Activated T-cell treated with anti-CD3 and anti-CD28 coated beads for 1 hour (primary cell): ENCODE data around the gene CCDC144A.
"Not testable (repeated sequence)": the region's sequence is repeated elsewhere in the genome, so short reads cannot be mapped to it uniquely, and the experiment has no call there.

Source experiments
- DNase-seq: peaks from one replicate; pipeline ENCODE4 v3.0.0-alpha.2; 2020; ENCODE audit warnings: low read depth

CCDC144A gene, protein sequence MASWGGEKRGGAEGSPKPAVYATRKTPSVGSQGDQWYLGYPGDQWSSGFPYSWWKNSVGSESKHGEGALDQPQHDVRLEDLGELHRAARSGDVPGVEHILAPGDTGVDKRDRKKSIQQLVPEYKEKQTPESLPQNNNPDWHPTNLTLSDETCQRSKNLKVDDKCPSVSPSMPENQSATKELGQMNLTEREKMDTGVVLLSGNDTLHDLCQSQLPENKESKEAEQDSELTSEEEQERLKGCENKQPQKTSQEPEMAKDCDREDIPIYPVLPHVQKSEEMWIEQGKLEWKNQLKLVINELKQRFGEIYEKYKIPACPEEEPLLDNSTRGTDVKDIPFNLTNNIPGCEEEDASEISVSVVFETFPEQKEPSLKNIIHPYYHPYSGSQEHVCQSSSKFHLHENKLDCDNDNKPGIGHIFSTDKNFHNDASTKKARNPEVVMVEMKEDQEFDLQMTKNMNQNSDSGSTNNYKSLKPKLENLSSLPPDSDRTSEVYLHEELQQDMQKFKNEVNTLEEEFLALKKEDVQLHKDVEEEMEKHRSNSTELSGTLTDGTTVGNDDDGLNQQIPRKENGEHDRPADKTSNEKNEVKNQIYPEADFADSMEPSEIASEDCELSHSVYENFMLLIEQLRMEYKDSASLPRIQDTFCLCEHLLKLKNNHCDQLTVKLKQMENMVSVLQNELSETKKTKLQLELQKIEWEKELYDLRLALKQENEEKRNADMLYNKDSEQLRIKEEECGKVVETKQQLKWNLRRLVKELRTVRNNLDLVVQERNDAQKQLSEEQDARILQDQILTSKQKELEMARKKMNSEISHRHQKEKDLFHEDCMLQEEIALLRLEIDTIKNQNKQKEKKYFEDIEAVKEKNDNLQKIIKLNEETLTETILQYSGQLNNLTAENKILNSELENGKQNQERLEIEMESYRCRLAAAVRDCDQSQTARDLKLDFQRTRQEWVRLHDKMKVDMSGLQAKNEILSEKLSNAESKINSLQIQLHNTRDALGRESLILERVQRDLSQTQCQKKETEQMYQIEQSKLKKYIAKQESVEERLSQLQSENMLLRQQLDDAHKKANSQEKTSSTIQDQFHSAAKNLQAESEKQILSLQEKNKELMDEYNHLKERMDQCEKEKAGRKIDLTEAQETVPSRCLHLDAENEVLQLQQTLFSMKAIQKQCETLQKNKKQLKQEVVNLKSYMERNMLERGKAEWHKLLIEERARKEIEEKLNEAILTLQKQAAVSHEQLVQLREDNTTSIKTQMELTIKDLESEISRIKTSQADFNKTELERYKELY (N-terminal part only)

DNA sequence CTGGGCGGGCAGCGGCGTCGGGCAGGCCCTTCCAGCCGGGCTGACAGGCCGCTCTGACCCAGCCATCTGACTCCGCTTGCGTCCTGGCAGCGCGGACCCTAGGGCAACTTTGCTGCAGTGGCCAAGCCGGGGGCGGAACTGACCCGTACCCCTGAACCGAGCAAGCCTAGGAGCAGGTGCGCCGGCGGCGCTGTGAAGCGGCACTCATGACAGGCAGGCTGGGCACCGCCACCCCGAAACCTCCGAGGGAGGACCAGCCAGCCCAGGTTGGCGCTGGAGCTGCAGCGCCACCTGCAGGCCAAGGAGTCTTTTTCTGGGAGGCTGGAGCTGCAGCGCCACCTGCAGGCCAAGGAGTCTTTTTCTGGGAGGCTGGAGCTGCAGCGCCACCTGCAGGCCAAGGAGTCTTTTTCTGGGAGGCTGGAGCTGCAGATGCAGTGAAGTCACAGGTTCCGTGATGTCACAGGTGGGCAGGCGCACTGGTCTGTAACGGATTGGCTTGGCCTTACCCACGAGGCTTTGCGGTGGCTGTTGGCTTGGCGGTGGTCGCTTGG lies at the start of gene CCDC144A:
CCDC144A (plus strand) TSS at position 511 of the 551 bp plus-strand sequence. CDS start 160 bp downstream, outside the sequence.
- peak; percentile 14 for DNase-seq

DNA sequence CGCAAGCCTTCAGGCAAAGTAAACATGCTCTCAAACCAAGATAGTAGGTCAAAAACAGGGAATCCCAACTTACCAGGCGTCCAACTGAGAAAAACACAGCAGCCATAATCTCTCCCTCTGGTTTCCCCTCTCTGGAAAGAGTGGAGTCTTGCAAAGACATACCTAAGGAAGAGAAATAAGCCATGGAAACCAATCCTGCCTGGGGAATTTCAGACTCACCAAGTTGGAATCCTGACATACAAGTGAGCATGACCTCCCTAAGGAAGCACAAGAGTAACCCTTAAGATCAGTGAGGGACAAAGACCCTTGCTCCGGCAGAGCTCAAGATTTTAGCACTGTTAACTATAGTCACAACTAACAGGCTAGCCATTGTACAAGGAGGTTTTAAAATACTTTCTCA lies 40.5 kb upstream of the CCDC144A start:
- DNase-seq = no peak

DNA sequence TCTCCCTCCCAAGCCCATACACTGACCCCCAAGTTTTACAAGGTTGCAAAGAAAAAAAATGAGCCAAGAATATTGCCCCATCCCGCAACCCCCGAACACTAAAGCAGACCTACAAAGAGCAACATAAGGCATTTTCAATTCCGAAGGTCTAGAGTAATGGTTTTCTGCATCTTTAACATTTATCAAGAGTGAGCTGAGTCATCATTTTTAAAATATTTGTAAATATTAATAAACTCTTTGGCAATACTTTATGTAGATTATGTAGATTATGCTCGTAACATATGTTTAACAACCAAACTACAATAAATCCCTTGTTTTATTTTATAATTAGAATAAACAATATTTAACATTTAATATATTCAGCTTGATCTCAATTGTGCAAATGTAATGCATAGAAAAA lies 37.8 kb upstream of the CCDC144A start:
- DNase-seq = no peak

DNA sequence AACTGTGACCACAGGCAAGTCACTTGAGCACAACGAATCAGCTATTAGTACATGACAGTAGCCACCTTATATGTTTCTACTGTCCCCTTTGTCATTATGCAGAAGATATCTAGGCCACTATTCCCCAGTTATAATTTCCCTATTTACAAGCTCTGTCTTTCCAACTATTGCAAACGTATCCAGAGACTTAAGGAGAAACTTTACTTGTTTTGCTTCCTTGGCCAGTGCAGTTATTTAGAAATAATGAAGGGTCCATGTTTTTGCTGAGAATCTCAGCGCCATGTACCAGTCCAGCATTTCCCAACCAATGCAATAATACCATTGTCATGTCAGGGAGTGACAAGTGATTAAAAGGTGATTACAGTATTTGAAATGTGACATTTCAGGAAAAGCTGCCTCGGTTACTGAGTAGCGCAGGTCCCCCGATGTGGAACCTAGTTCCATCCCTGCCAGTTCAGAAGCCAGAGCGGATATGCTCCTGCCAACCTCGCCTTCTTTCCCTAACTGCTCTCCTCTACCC lies 37.1 kb upstream of the CCDC144A start:
- no peak for DNase-seq

DNA sequence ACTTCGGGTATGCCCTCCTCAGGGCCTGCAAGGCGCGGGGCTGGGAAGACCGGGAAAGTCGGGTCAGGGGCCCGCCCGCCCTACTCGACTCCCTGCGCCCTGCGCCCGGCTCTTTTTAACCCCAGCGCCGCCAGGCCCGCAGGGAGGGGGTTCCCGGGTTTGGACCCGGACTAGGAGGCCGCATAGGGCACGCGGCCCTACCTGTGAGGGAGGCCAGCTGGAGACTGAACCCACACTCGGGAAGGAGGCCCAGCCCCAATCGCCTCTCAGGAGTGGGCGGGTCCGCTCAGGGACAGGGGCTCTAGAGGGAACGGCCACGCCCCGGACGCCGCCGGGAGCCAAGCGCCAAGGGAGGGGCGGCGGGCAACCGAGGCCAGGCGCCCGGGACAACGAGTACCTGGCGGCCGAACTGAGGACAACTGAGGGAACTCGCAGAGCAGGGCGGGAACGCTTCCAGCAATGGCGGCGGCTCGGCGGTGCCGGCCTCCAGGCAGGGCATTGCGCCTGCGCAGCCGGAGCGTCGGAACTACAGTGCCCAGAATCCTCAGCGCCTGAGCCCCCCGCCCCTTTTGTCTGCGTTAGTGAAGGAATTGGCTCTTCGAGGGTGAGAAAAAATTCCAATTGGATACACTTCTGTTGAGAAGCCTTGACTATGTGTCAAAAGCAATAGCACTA lies 36.5 kb upstream of the CCDC144A start, which contains the start of gene ZNF624:
ZNF624 (minus strand) TSS at position 484 of the 675 bp plus-strand sequence.
- DNase-seq = peak; percentile 79

DNA sequence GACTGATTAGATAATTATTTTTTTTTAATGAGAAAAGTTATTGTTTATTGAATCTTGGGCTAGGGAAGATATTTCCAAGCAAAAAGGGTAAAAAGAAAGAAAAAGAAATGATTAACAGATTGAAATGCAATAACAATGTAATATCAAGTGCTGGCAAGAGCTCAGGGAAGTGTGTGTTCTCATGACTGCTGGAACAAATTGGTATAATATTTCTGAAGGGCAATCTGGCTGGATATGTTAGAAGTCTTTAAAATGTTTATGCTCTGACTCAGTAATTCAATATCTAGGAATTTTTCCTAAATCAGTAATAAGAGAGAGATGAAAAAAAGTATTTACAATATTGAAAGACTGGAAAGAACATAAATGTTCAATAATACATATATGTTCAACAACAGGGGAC lies 28.8 kb upstream of the CCDC144A start:
- no peak for DNase-seq

DNA sequence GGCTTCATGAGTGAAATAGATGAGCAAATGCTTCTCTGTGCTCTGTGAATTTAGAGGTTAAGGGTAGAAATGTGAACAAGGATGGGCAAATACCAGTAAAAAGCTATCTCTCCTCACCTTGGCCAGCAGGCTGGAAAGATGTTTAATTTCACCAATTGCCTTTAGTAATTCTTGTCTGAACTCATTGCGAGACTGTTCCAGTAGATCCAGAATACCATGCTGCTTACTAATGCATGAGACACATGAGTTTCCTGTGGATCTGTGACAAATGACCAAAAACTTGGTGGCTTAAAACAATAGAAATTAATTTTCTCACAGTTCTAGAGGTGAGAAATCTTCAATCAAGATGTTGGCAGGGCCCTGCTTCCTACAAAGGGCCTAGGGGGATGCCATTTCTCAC lies 27.1 kb upstream of the CCDC144A start:
- DNase-seq = no peak

DNA sequence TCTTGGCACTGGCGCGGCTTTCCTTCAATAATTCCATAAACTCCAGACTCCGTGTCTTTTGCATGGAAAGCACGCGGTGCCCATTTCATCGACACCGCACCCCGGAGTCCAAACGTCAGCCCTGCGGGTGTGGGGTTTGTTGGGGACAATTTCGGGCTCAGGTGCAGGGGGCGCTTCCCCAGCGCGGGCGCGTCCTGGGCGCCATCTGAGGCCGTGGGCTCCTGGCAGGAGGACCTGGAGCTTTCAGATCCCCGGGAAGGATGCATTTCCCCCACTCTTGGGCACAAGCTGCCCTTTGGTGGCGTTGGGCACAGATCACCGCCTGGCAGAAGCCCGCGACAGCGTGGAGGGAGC lies 23.5 kb upstream of the CCDC144A start:
- not testable (repeated sequence) for DNase-seq

DNA sequence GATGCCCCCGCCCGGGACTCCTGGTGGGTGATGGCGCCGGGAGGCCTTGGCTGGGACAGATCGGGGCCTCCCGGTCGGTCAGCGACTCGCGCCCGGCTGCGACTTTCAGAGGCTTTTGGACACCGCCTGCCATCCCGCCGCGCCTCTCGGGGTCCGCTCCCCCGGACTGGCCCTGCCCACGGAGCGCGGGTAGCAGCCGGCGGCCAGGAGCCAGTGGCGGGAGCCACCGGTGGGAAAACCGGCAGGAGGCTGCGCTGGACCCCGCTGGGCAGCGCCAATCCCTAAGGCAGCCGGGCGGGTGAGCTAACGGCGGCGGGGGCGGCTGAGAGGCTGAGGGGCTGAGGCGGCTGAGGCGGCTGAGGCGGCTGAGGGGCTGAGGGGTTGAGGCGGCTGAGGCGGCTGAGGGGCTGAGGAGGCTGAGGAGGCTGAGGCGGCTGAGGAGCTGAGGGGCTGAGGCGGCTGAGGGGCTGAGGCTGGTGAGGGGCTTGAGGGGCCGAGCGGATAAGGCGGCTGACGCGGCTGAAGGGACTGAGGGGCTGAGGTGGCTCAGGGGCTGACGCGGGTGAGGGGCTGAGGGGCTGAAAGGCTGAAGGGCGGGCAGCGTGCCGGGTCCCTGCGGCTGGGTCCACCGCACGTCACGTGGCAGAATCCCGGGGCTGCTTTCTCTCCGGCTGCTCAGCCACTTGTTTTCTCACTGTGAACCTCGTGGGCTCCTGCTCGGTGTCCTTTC lies 23.0 kb upstream of the CCDC144A start:
- not testable (repeated sequence) for DNase-seq

DNA sequence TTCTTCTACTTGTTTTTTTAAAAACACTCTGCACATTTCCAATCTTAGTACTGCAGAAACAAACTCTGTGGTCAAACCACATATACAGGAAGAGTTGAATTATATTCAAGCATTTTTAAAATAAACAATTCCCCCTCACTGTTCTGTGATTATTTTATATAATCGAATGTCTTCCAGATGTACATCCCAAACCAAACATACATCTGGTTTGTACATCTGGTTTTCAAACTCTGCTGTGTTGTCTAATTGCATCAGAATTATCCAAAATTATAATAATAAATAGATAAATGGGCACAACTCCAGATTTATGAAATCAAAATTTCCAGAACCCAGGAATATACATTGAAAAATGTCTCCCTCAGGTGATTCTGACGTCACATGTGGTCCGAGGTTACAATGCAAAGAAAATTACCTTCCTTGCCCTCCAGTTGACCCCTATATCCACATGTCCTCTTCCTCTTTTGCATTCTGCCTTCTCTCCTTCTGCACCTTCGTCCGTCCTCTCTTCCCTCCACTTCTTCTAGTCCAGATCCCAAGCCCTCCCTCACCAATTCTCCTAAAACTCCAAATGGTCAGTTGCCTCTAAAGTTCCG lies 13.3 kb upstream of the CCDC144A start:
- DNase-seq = no peak

DNA sequence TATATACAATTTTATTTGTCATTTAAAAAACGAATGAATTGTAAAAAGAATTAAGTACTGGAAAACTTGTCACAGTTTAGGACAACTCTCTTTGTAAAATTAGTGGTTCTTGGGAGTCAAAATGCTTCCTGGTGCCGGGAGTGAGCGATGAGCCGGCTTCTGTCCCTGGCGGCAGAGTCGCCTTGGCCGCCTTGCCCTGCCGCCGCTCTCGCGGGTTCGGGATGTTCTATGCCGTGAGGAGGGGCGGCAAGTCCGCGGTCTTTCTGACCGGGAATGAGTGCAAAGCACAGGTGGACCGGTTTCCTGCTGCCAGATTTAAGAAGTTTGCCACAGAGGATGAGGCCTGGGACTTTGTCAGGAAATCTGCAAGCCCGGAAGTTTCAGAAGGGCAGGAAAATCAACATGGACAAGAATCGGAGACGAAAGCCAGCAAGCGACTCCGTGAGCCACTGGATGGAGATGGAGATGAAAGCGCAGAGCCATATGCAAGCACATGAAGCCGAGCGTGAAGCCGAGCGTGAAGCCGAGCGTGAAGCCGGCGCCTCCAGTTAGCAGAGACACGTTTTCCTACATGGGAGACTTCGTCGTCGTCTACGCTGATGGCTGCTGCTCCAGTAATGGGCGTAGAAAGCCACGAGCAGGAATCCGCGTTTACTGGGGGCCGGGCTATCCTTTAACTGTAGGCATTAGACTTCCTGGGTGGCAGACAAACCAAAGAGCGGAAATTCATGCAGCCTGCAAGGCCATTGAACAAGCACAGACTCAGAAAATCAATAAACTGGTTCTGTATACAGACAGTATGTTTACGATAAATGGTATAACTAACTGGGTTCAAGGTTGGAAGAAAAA lies 6.5 kb upstream of the CCDC144A start:
- not testable (repeated sequence) for DNase-seq

DNA sequence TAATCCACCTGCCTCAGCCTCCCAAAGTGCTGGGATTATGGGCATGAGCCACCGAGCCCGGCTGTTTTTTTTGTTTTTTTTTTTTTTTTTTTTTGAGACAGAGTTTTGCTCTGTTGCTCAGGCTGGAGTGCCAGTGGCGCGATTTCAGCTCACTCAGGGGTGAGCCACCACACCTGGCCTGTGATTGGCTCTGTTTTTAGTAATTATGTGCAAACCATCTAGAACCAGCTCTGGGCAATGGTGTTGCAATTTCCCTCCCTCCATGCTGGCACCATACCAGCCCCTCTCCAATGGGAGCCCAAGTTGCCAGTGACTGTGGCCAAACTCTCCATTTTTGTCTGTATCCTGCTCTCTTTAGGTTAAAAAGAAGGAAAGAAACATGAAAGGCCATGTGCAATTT lies 4.0 kb upstream of the CCDC144A start:
- DNase-seq = not testable (repeated sequence)

DNA sequence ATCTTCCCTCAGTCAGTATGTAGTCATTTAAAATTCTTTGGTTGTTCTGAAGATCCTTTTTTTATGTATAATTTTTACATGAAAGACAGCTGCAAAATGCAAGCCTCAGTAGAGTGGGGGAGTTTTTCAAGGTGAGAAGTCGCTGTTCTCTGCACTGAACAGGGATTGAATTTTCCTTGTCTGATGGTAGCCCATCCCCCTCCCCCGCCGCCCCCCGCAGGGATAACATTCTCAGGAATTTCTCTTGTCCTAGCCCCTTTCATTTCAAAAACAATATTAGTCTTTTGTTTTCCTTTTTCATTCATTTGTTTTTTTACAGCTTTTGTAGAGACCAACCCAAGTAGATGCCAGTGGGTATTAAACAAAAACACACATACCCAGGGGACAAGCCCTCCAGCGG lies 2.9 kb upstream of the CCDC144A start:
- DNase-seq = not testable (repeated sequence)

DNA sequence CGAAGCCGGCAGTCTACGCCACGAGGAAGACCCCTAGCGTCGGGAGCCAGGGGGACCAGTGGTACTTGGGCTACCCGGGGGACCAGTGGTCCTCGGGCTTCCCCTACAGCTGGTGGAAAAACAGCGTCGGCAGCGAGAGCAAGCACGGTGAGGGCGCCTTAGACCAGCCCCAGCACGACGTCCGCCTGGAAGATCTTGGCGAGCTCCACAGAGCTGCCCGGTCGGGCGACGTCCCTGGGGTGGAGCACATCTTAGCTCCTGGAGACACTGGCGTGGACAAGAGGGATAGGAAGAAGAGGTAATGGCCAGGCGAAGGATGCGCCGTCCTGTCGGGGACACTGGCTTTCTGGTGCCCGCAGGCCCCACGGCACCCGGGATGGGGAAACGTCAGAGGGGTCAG lies 406 bp downstream of the CCDC144A start:
- DNase-seq = not testable (repeated sequence)

DNA sequence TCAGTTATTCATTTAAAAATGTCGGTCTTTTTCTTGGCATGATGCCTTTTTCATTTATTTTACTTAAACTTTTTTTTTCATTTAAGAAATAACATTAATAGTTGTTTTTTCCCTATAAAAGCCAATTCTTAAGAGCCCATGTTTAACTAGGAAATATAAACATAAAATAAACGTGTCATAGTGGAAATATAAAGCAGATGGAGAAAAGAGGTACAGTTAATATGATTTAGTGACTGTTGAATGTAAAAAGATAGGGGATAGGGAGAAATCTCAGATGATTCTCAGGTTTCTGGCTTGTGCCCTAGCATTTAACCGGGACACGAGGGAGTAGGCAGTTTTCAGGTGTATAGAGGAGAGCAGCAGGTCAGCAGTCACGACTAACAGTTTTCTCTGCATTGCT lies 7.6 kb downstream of the CCDC144A start:
- not testable (repeated sequence) for DNase-seq

DNA sequence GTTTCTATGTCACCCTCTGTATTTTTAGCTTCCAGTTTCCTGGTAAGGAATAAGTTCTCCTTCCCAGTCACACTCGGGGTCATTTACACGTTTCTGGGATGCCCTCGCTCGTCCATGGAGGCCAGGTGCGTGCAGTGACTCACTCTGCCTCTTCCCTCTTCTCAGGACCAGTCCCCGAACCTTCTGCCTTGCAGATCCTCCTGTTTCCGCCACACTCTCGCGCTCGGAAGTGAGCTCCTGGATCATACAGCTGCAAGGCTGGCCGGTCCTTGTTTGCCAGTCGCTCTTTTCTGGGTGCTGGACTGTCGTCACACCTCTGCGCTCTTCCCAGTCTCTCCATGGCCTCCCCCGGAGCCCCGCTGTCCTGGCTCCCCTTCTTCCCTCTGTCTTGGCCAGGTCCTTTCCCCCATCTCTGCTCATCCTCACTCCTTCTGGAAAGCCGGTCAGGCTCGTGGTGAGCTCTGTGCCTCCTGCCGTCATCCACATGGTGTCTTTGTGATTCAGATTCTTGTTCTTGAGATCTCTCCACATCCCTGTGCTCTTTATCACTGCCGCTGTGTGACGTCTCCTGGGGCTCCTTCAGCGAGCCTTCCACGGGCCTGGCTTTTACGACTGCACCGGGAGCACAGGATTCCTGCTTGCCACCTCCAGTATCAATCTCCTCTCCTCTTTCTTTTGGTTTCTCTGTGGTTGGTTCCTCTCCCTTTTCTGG lies 55.6 kb downstream of the CCDC144A start:
- DNase-seq = not testable (repeated sequence)

DNA sequence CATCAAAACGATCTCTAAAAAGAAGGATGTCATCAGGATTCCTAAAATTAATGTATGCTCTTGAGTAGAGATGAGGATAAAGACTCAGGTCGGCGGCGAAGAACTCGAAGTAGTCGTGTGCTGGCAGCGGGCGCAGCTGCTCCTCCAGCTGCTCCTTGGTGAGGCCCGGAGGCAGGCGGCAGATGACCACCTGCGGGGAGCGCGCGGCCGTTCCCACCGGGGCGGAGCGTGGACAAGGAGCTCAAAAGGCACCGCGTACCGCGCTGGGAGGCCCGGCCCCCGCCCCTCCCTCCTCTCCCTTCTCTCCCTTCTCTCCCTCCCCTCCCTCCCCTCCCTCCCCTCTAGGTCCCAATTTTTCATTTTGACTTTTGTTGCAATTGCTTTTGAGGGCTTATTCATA lies 56.5 kb downstream of the CCDC144A start:
- DNase-seq = not testable (repeated sequence)

DNA sequence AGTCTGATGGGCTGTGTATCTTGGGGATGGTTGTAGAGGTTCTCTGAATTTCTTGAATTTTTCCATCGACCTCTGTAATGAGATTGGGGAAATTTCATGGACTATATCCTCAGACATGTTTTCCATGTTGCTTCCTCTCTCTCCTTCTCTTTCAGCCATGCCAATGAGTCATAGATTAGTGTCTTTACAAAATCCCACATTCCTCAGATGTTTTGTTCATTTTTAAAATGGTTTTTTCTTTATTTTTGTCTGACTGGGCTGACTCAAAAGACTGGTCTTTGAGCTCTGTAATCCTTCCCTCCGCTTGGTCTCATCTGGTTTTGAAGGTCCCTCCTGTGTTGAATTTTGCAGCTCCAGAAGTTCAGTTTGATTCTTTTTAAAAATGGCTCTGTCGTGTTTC lies 60.5 kb downstream of the CCDC144A start:
- DNase-seq = not testable (repeated sequence)
